HG03460 (cell line): ENCODE measurements around the gene ENOPH1.

Source experiments
- ATAC-seq: cut with Tn5 transposase; IDR thresholded peaks from one replicate; pipeline ENCODE4 v1.9.1; 2021; ENCODE audit not compliant: unreplicated experiment

ENOPH1 gene

DNA sequence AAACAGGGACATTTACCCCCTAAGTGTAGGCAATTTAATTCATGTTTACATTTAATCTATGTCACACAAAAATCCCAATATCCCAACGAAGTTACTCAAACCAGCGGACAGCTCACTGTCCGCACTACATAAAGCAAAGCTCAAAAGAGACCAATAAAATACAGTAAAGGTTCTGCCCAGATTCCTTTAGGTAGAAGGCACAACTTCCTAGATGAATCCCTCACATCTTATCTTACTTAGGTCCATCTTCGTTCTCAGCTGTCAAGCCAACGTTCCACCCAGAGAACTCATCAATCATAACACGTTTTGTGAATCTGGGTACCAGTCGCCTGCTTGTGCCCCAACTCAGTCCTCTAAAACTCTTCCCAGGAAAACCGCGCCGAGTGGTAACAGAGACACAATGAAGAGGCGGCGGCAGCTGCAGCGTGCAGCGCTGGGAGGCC is 1.8 kb upstream of the ENOPH1 start:
- no peak for ATAC-seq

DNA sequence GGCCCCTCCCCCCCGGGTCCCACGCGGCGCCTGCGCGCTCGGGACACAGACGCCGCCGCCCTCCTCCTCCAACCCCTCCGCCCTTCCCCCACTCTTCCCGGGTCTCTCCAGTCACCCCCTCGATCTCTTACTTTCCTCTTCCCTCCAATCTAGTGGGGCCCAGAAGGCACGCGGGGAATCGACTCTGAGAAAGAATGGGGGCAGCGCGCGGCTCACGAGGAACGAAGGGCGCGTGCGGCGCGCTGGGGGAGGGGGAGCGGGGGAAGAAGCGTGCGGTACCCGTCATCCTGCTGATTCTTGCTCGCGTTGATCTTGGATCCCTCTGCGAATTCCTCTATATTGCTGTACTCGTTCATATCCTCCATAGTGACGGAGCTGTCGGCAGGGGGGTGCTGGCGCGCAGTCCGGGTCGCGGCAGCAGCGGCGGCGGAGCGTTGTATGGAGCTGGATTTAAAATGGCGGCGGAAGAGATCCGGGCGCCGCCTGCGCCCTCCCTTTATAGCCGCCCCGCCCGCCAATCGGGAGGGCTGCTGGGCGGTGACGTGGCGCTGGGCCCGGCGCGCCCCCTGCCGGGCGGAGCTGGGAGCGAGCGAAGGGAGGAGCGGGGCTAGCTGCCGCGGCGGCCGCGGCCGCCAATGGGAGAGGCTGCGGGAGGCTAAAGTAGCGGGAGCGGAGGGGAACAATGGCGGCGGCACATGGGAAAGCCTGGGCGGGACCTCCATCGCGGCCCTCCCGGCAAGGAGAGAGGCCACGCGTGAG is 1.2 kb upstream of the ENOPH1 start:
- ATAC-seq = peak; percentile 44

DNA sequence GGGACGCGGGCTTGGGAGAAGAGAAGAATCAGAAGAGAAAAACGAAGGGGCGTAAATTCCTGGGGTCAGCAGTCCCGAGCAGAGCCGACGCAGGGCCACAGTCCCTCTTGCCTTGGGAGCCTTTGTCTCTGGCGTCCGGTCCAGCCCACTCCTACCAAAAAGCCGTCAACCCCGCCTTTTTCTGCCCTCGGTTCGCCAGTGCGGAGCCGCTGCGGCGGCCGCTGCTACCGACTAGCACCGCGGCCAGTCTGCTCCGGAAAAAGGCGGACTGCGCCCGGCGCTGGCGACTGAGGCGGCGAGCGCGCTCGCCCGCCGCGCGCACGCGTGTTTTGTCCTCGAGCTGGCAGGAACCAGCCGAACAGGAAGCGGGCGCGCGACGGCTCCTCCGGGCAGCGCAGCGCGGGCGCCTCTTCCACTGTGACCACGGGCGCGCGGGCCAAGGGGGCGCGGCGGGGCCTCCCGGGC is 630 bp upstream of the ENOPH1 start:
- peak; percentile 5 for ATAC-seq

DNA sequence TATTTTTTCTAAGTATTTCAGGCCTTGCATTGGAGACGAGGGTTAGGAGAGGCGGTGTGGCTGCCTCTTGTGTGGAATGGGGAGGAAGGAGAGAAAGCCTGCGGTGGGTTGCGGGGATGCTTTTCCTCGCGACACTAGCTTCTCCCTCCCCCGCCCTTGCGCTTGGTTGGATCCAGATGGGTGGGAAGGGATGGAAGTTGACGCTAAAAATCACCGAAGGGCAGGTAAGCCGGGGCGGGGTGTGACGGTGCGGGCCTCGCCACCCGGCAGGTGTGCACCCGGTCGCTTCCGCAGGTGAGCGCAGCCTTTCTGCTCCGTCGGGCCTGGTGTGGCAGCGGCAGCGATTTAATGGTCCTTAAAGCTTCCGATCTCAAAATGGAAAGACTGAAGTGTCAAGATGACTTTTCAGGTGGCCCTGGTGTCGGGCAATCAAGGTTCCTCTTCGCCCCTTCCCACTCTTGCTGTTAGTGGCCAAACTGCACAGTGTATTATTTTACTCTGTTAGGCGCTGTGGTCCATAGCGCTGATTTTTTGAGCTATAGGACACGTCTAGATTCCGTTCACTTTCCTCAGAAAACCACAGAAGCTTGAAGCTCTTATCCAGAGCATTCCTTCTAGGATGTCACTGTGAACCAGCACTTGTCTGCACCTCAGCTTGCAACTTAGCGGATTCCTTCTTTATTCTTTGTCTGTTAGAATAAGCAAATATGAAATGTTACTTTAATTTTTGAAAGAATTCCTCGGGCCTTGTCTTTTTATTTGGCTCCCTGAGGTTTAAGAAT is 765 bp downstream of the ENOPH1 start:
- no peak for ATAC-seq

DNA sequence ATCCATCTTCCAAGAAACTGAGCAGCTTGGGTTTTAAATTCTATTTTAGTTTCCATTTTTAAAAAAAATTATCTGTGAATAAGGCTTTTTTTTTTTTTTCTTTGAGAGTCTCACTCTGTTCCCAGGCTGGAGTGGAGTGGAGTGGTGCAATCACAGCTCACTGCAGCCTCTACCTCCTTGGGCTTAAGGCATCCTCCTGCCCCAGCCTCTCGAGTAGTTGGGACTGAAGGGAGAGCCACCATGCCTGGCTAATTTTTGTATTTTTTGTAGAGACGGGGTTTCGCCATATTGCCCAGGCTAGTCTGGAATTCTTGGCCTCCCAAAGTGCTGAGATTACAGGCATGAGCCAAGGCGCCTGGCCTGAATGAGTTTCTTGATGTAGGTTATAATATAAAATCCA is 1.4 kb downstream of the ENOPH1 start:
- ATAC-seq = no peak

DNA sequence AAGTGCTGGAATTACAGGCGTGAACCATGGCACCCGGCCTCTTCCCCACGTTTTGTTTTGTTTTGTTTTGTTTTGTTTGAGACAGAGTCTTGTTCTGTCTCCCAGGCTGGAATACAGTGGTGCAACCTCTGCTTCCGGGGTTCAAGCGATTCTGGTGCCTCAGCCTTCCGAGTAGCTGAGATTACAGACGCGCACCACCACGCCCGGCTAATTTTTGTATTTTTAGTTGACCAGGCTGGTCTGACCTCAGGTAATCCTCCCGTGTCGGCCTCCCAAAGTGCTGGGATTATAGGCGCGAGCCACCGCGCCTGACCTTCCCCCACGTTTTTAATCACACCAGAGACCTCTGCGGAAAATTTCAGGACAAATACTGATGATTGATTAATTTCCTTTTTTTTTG is 2.2 kb downstream of the ENOPH1 start:
- no peak for ATAC-seq

DNA sequence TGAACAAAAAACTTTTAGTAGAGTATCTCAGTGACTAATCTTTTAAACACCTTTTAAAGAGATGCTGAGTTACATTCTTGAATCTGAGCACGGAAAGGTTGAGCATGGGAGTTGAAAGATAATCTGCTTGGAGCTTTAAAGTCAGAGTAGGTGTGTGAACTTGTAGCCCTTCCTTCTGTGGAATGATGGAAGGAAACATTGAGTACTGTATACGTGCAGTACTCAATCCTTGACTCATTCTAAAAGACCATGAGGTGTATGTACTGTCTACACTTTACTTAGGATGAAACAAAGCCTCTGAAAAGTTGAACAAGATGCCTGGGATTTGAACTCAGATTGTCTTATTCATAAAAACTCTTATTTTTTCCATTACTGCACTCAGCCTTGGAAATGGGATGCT is 3.4 kb downstream of the ENOPH1 start:
- ATAC-seq = no peak

DNA sequence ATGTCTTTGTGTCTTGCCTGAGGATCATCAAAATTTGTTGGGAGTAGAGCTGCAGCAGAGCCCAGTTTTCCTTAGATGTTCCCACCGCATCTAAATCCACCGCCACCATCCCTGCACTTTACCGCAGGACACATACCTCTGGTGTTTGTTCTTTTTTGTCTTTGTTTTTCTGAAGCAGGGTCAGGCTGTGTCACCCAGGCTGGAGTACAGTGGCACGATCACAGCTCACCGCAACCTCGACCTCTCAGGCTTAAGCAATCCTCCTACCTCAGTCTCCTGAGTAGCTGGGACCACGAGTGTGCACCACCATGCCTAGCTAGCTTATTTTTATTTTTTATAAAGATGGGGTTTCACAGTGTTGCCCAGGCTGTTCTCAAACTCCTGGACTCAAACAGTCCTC is 4.6 kb downstream of the ENOPH1 start:
- no peak for ATAC-seq

DNA sequence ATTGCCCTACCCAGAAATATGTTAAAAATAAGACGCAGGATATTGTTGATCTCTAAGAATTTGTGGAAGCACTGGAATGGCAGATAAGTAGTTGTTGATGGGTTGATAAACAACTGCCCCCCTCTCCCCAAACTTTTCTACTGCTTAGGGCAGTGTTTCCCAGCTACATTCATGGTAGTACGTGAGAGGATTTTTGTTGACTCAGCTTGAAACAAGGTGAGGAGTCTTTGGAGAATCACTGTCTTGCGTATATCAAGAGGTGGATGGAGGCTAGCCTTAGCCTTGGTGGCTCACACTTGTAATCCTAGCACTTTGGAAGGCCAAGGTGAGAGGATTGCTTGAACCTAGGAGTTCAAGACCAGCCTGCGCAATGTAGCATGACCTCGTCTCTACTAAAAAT is 5.7 kb downstream of the ENOPH1 start:
- ATAC-seq = no peak

DNA sequence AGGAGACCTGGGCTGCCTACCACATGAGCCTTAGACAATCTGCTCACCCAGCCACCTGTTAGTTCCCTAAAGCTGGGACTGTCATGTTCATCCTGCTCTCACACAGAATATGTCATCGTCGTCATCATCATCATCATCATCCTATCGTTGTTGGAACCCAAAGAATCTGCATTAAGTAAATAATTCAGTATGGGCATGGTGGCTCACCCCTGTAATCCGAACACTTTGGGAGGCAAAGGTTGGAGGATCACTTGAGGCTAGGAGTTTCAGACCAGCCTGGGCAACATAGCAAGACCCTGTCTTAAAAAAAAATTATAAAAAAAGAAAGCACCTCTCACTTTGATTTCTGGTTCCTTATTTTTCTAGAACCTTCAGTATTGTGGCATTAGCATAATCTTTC is 6.4 kb downstream of the ENOPH1 start:
- ATAC-seq = no peak

DNA sequence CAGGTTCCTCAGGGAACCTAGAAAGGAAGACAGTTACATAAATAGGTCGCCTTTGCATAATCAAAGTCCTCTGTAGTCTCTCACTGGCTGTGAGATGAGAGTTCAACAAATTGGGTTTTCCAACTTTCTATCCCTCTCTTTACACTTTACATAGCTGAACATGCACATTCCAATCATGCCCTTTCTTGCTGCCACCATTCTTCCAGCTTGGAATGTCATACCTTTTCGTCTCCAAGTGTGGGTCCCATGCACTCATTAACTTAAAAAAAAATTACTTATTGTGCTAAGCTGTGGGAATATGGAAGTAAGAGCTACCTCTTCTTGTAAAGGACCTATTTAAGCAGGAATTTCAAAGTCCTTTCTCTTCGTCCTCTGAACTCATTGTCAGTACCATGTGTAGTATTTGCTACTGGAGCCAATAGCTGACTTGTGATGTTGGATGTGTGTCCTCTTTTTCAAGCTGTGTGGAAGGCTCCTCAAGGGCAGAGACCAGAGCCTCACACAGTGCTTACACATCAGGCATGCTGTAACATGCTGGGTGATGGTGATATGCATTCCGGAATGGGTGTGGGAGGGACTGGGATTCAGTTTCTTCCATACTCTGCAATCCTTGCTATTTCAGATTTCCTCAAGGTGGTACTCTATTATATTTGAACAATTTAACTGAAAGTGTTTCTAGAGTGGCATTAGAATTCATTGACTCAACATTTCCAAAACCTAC is 7.1 kb downstream of the ENOPH1 start:
- no peak for ATAC-seq

DNA sequence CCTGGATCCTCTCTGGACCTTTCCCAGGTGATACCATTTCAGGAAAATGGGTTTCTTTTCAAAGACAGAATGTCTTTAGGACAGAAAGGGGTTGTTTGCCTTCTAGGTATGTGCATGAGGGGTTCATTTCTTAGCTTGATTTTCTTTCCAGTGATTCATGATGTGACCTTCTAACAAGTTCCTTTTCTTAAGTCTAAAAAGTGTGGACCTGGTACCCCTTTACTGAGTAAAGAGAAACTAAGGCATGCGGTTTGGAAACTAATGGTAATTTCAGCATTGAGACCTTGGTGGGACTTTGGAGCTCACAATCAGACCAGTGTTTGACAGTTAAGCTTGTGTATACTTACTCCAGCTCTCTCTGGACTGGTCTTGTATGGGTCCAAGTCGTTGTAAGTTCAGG is 8.7 kb downstream of the ENOPH1 start:
- ATAC-seq = no peak

DNA sequence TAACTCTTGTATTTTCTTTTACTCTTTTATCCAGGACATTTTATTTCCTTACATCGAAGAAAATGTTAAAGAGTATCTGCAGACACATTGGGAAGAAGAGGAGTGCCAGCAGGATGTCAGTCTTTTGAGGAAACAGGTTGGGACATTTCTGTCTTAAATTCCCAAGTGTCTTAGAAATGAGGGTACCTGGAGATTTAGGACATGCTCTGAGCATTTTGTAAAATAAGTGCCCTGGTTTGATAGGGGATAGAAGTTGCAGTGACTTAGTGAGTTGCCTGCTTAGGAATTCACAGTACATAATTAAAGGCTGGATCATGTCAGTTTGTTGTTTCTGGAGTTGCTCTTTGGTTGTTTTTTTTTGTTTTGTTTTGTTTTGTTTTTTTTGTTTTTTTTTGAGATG is 17.5 kb downstream of the ENOPH1 start:
- ATAC-seq = no peak

DNA sequence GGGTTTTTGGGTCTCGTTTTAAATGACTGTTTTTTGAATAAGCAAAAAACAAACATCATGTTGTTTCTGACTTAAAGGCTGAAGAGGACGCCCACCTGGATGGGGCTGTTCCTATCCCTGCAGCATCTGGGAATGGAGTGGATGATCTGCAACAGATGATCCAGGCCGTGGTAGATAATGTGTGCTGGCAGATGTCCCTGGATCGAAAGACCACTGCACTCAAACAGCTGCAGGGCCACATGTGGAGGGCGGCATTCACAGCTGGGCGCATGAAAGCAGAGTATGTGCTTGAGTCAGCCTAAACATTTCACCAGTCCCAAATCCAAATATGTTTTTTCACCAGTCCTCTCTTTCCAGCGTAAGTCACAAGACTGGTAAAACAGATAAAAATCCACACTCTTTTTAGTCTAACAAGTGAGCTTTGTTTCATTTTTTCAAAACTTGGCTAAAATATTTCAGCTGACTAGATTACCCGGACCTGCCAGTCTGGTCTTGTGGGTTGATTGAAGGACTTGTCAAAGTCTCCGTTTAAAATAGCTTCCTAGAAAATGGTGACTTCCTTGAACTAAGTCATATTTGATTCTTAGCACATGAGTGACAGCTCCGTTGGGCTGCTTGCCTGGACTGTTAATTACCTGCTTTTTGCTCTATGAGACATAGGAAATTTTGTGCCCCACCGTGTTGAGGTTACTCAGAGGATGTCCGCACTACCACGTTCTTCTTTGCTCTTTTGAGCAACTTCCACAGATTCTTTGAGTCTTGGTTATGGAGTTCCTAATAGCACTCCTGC is 20.8 kb downstream of the ENOPH1 start:
- ATAC-seq = no peak

DNA sequence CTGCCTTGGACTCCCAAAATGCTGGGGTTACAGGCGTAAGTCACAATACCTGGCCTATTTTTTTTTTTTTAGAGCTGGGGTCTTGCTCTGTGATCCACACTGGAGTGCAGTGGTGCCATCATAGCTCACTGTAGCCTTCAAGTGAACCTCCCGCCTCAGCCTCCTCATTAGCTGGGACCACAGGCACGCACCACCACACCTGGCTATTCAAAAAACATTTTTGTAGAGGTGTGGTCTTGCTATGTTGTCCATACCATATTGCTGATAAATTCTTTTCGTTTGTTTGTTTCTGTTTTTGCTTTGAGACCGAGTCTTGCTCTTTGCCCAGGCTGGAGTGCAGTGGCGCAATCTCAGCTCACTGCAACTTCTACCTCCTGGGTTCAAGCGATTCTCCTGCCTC is 21.6 kb downstream of the ENOPH1 start:
- no peak for ATAC-seq

DNA sequence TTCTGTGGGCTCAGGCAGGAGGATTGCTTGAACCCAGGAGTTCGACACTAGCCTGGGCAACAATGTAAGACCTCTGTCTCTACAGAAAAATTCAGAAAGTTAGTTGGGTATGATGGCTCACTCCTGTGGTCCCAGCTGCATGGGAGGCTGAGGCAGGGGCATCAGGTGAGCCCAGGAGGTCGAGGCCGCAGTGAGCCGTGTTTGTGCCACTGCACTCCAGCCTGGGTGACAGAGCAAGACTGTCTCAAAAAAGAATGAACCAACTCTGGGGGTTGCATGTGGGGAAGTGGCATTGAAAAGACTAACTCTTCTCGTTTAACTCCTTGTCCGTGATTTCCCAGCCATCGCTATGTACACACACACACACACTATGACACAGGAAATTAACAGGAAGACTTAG is 26.9 kb downstream of the ENOPH1 start:
- ATAC-seq = no peak

DNA sequence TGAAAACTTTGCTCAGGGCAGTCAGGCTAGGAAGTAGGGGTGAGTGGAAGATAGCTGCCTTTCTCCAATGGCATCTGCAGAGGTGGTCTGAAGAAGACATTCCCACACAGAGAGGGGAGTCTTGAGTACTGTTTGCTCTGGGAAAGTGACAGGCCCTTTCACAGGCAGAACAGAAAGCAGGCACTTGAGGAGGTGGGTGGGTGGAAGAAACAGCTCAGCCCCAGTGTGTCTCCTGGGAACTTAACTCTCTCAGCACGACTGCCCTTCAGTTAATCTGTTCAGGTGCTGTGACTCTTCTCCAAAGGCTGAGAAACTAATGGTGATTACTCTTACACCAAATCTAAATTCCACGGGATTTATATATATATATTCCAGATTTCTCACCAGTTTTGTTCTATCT is 28.3 kb downstream of the ENOPH1 start:
- no peak for ATAC-seq

DNA sequence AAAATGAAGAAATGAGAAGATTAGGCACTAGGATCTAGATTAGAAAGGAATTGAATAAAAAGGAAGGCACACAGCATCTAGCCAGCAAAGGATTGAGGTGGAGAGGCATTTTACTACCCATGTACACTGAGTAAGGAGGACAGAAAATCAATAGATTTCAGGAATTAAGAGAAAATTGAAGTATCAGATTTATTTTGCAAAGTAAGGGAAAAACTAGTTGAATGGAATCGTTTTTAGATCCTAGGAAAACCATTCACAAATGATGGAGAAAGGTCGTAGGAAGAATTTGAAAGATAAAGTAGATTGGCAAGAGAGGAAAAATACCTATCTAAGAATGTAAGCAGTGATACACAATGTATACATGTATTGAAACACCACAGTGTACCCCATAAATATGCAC is 31.3 kb downstream of the ENOPH1 start:
- ATAC-seq = no peak

DNA sequence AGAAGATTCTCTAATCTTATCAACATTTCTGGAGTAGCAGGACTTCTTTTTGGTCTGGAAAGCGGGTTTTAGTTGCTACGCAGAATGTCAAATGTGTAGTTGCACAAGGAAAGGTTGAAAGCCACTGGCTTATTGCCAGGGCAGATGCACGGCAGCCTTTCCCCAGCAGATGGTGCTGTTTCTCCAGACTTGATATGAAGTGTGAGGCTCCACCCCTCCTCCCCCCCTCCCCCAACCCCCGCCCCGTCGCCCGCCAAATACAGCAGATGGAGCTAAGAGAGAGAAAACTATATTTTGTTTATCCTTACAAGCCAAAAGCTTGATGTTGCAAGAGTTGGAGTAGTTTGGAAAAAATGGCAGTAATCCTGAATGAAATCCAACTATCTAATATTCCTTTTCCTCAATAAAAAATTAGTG is 32.0 kb downstream of the ENOPH1 start:
- ATAC-seq = peak; percentile 70

DNA sequence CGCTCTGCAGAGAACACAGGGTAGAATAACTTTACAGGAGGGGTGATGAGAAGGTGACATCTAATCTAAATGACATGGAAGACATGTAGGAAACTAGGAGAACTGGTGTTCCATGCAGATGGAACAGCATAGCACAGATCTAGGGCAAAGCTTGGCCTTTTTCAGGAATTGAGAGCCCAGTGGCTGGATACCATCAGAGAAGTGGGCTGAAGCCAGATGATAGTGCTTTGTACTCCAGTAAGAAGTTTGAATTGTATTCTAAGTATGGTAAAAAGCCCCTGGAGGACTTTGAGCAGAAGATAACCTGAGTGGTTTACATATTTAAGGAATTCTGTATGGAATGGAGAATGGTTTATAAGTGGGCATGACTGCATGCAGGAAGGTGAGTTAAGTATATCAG is 32.8 kb downstream of the ENOPH1 start:
- no peak for ATAC-seq

DNA sequence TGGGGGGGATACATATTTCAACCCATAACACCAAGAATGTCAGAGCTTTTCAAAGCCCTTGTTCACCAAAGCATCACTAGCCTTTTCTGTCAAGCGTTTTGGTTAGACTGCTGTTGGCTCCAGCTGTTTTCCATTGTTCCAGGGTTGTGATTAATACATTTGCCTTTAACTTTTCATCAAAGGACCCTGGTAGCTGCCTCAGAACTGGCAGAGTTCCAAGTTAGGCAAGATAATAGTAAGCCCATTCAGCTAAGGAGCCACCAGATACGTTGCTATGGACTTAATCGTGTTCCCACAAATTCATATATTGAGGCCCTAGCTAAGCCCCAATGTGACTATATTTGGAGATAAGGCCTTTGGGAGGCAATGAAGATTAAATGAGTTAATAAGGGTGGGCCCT is 37.1 kb downstream of the ENOPH1 start:
- ATAC-seq = no peak
